KBM-7 (cell line): ENCODE results near the gene VAV3.
A peak's percentile ranks its signal among the peaks of the same experiment; 100 is the strongest.
"Not testable (repeated sequence)": the region's sequence is repeated elsewhere in the genome, so short reads cannot be mapped to it uniquely, and the experiment has no call there.

ENCODE experiments used
- DNase-seq: peaks from one replicate; pipeline ENCODE4 v3.0.0-alpha.2; 2015
- in situ Hi-C: fragments of 300-500 bp; cut with MboI; formaldehyde crosslinking; loops from 2 replicates; pipeline ENCODE4 v1.14.3; 2020; ENCODE audit warnings: low sequenced_read_pairs, low pct_unique_long_range_greater_than_20kb, mixed read lengths

The VAV3 gene

GRCh38 chr1:107782217-107782845, 182.6 kb downstream of the VAV3 start:
- peak; percentile 79 for DNase-seq
- in situ Hi-C loops: loop anchor here (10.0 kb wide), 1 partner anchor 342 kb away; no protein-coding TSS in a partner anchor

DNA sequence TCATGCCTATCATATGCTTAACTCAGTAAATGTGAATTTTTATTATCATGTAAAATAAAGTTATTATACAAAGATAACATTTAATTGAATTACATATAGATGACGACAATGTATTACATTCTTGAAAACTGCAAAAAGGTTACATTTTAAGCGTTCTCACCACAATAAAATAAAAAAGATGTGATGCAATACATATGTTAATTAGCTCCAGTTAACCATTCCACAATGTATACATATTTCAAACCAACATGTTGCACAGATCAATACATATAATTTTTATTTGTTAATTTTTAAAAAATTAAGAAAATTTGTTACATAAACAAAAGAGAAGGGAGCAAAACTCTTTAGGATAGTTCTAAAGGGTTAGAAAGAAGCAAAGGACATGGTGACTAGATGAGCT, 183.7 kb downstream of the VAV3 start:
- DNase-seq: no peak
- in situ Hi-C loops: loop anchor here (10.0 kb wide), 1 partner anchor 344 kb away; no protein-coding TSS in a partner anchor

DNA sequence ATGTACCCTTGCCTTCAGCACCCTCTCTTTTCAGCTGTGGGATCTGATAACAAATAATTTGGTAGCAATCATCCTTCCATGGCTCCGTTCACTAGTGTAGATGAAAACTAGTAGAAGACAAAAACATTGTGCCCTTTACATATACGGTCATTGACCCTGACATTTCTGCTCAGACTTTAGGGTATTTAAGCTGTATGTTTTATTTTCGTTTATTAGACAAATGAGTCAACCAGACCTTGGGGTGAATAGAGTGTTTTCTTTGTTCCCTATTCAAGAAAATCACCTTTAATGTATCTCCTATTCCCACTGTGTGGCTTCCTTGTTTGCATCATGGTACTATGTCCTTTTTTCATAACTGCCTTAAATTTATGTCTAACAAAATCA, 187.3 kb downstream of the VAV3 start:
- in situ Hi-C loops: no loop called here
- no peak for DNase-seq

GRCh38 chr1:107776900-107777663, 187.9 kb downstream of the VAV3 start:
- no peak for DNase-seq
- in situ Hi-C loops: no loop called here

DNA sequence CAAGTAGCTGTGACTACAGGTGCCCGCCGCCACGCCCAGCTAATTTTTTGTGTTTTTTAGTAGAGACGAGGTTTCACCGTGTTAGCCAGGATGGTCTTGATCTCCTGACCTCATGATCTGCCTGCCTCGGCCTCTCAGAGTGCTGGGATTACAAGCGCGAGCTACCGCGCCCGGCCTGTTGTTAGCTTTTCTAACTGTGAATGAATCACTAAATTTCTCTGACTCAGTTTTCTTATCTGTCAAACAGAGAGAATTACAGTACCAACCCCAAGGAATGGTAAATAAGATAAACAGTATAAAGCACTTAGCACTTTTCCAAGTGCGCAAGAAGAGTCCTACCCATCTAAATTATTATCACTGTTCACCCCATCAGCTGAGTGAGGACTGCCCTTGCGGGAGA, 193.6 kb downstream of the VAV3 start:
- in situ Hi-C loops: no loop called here
- DNase-seq: no peak

DNA sequence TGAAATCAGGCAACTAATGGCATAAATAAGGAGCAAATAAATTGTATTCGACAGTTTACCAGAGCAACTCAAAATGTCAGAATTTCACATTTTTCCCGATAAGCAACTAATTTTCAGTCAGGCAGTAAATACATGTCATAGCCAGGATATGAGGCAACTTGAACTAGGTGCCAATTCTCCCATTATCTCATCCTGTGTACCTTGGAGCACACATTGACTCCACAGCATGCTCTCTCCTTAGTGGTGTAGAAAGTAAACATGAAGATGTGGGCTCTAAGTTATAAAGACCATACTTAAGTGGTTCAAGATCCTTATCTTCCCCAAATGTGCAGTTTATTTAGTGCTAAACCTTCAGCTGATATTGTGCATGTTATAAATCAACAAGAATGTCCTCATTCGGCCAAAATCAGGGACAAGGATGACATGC, 197.8 kb downstream of the VAV3 start:
- DNase-seq: no peak
- in situ Hi-C loops: no loop called here

DNA sequence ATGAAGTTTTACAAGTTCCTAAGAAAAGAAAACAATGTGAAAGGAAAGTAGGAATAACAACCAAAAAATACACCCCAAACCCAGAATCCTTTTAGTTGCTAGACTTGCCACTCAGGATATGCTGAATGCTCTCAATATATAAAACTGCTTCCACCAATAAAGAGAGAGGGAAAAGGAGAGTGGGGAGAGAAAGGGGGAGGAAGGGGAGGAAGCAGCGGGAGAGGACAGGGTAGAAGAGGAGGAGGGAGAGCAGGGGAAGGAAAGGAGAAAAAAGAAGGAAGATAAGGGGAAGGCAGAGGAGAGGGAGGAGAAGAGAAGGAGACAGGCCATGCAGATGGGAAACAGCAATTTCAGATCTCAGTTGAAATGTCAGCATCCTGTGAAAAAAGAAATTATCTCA, 198.4 kb downstream of the VAV3 start:
- DNase-seq: no peak
- in situ Hi-C loops: no loop called here

- DNase-seq: no peak
- in situ Hi-C loops: no loop called here
These were observed 202.1 kb downstream of the VAV3 start for GRCh38 chr1:107762751-107763390.

- in situ Hi-C loops: no loop called here
- no peak for DNase-seq
These were observed 204.9 kb downstream of the VAV3 start for GRCh38 chr1:107760065-107760464.

DNA sequence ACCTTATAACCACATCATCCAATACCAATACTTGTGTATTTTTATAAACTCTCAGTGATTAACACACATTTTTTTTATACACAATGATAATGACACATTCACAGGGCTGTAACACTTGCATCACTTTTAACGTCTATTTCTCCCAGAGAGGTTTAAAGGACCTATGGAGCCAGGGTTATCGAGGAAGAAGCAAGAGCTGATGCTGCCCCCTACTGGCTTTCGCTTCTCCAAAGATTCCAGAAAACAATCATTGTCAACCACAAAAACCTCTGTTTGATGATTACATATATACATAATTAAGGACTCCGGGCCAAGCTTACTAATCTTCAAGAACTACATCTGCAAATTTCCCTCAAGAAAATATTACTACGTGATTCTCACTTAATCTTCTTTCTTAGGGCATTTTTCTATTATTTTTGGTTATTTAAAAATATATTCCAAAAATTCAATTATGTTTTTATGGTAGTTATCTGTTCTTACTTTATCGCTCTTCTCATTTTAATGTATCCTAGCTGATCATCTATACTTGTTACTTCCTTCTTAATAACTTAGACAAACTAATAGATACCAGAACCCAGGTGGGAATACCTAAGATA, 214.5 kb downstream of the VAV3 start:
- in situ Hi-C loops: no loop called here
- DNase-seq: peak; percentile 88

- DNase-seq: peak; percentile 11
- in situ Hi-C loops: no loop called here
These were observed 216.4 kb downstream of the VAV3 start for GRCh38 chr1:107748531-107748930.

- in situ Hi-C loops: no loop called here
- DNase-seq: no peak
These were observed 223.7 kb downstream of the VAV3 start for GRCh38 chr1:107741242-107741641.

DNA sequence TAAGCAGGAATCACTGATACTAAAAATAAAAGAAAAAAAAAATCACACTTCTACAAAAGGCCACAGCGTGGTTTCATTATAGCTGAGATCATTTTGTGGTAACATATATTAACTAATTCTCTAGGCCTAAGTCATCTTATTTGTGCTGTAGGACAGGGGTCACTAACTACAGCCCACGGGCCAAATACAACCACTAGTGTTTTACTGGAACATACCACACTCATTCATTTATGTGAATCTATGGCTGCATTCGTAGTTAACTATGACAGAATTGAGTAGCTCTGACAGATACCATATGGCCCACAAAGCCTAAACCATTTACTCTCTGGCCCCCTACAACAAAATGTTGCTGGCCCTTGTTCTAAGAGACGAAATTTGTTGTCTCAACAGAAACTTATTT, 224.4 kb downstream of the VAV3 start:
- DNase-seq: no peak
- in situ Hi-C loops: no loop called here

GRCh38 chr1:107739651-107740050, 225.3 kb downstream of the VAV3 start:
- in situ Hi-C loops: no loop called here
- DNase-seq: no peak

DNA sequence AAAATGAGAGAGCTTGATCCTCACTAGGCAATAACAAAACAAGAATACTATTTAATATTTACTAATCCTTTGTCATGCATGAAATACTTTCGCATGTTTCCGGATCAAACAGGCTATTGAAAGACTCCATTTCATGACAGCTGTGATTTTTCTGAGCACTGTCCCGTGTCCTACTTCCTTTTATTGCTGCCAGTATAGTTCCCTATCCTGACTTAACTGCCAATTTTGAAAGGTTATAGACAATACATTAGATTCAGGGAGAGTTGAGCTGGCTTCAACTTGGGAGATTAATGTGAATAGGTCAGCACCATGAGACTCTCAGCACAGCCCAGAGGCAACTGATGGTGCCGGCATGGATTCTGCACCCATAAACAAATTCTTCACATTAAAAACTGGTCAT, 225.8 kb downstream of the VAV3 start:
- in situ Hi-C loops: no loop called here
- peak; percentile 42 for DNase-seq

DNA sequence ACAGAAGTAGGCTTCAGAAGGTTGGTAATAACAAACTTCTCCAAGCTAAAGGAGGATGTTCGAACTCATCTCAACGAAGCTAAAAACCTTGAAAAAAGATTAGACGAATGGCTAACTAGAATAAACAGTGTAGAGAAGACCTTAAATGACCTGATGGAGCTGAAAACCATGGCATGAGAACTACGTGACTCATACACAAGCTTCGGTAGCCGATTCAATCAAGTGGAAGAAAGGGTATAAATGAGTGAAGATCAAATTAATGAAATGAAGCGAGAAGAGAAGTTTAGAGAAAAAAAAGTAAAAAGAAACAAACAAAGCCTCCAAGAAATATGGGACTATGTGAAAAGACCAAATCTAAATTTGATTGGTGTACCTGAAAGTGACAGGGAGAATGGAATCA, 231.6 kb downstream of the VAV3 start:
- in situ Hi-C loops, DNase-seq: not testable (repeated sequence)

DNA sequence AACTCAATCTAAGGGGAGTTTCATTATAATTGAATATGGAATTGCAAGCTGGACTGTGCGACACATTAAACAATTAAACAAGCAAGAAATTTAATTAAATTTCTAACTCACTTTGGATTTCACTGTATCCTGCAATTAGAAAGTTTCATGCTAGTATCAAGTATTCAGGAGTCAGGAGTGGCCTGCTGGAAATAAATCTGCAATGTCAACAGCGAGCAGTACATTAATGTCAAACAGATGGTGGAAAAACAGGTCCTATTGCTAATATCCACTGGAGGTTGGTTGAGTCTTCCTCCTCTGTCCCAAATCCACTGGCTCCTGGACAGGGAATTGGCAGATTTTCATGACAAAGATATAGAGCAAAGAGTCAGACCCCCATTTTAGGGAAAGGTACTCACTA, 237.1 kb downstream of the VAV3 start:
- DNase-seq: no peak
- in situ Hi-C loops: no loop called here

DNA sequence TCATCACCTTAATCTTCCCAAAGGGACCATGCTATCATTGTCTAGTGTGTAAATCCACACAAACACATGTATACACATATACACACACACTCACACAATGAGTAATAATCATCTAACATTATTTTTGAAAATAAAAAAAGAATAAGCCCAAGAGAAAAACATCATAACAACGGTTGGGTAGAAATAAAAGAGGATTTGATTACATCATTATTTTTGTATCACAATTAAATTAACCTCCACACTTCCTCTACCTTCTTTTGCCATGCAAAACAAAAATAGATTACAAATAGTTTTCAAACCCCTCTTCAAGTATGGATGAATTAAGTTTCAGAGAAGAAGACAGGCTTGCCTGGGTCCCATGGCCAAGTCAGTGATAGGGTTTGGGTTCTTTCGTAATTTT, 238.1 kb downstream of the VAV3 start:
- in situ Hi-C loops: no loop called here
- no peak for DNase-seq

GRCh38 chr1:107724648-107725047, 240.3 kb downstream of the VAV3 start:
- in situ Hi-C loops: no loop called here

GRCh38 chr1:107720210-107720609, 244.8 kb downstream of the VAV3 start:
- in situ Hi-C loops, DNase-seq: not testable (repeated sequence)

More at GRCh38 chr1:107724648-107725047, 240.3 kb downstream of the VAV3 start:
- DNase-seq: no peak
